Neural progenitor cell (in vitro differentiated cells): ENCODE results near the gene DCST2. TPM values are rescaled to one million over a fixed set of nuclear protein-coding genes. Genes with fewer than 3 reads are reported as not detected.

Experiments used
- DNase-seq: peaks from one replicate; pipeline ENCODE4 v3.0.0-alpha.2; 2016; ENCODE audit warnings: low spot score
- H2AFZ ChIP-seq: fragments of 200-600 bp; sonication (generic); replicated peaks from 2 replicates; pipeline ENCODE4 v1.6.1; 2016; ENCODE audit warnings: antibody characterized with exemption
- H3F3A ChIP-seq: fragments of 200-600 bp; sonication (generic); 2 replicates; pipeline ENCODE4 v1.6.1; 2016; ENCODE audit warnings: antibody characterized with exemption, low read depth
- H3K27ac ChIP-seq: fragments of 200-600 bp; sonication (generic); 2 replicates; pipeline ENCODE4 v1.5.1; 2016; ENCODE audit warnings: mild to moderate bottlenecking
- H3K27me3 ChIP-seq: fragments of 200-600 bp; sonication (generic); 2 replicates; pipeline ENCODE4 v1.6.1; 2016; ENCODE audit warnings: mild to moderate bottlenecking, moderate library complexity
- H3K36me3 ChIP-seq: fragments of 200-600 bp; sonication (generic); 2 replicates; pipeline ENCODE4 v1.5.1; 2016
- H3K4me1 ChIP-seq: fragments of 200-600 bp; sonication (generic); 2 replicates; pipeline ENCODE4 v1.6.1; 2016; ENCODE audit warnings: mixed run types
- H3K4me2 ChIP-seq: fragments of 200-600 bp; sonication (generic); 2 replicates; pipeline ENCODE4 v1.6.1; 2016
- H3K4me3 ChIP-seq: fragments of 200-600 bp; sonication (generic); 2 replicates; pipeline ENCODE4 v1.5.1; 2016
- H3K79me2 ChIP-seq: fragments of 200-600 bp; sonication (generic); 2 replicates; pipeline ENCODE4 v1.6.1; 2016; ENCODE audit warnings: low read depth
- H3K9ac ChIP-seq: fragments of 200-600 bp; sonication (generic); 2 replicates; pipeline ENCODE4 v1.6.1; 2016
- H3K9me3 ChIP-seq: fragments of 200-600 bp; sonication (generic); 2 replicates; pipeline ENCODE4 v1.5.1; 2016; ENCODE audit warnings: low read depth
- H4K20me1 ChIP-seq: fragments of 200-600 bp; sonication (generic); 2 replicates; pipeline ENCODE4 v1.6.1; 2016; ENCODE audit warnings: low read depth
- H3K27ac Mint-ChIP-seq: 3 replicates; pipeline ENCODE4 v1.8.0; 2021; ENCODE audit warnings: mixed read lengths
- H3K27me3 Mint-ChIP-seq: 2 replicates; pipeline ENCODE4 v1.8.0; 2022; ENCODE audit warnings: low read depth, mild to moderate bottlenecking, inconsistent platforms, moderate library complexity, mixed read lengths; ENCODE audit not compliant: insufficient read depth
- H3K36me3 Mint-ChIP-seq: 3 replicates; pipeline ENCODE4 v1.8.0; 2021; ENCODE audit warnings: mixed read lengths
- H3K4me1 Mint-ChIP-seq: 3 replicates; pipeline ENCODE4 v1.8.0; 2021; ENCODE audit warnings: mixed read lengths
- H3K4me3 Mint-ChIP-seq: 3 replicates; pipeline ENCODE4 v1.8.0; 2021; ENCODE audit warnings: mild to moderate bottlenecking, moderate library complexity, mixed read lengths
- H3K9me3 Mint-ChIP-seq: 3 replicates; pipeline ENCODE4 v1.8.0; 2020; ENCODE audit warnings: mixed read lengths
- EZH2 ChIP-seq: fragments of 200-600 bp; sonication (generic); IDR thresholded peaks from 2 replicates; pipeline ENCODE4 v1.6.1; 2017; ENCODE audit warnings: antibody characterized with exemption, mild to moderate bottlenecking, moderate library complexity
- EZH2phosphoT487 ChIP-seq: fragments of 200-600 bp; sonication (generic); IDR thresholded peaks from 2 replicates; pipeline ENCODE4 v1.6.1; 2017; ENCODE audit warnings: antibody characterized with exemption
- total RNA-seq: library from RNA; depleted of rRNA; stranded (reverse); fragments of >200 nt; gene quantifications from 2 replicates; pipeline ENCODE4 v1.2.3, GENCODE V29; 2015; ENCODE audit warnings: low replicate concordance
- TF ChIP-seq, protein P1 (sequence below): fragments of 200-600 bp; sonication (generic); IDR thresholded peaks from 2 replicates; pipeline ENCODE4 v1.5.1; 2017; ENCODE audit warnings: antibody characterized with exemption, mild to moderate bottlenecking

The DCST2 gene
- total RNA-seq, 1 donor from 2014 or later, result 1.8 TPM

DNA sequence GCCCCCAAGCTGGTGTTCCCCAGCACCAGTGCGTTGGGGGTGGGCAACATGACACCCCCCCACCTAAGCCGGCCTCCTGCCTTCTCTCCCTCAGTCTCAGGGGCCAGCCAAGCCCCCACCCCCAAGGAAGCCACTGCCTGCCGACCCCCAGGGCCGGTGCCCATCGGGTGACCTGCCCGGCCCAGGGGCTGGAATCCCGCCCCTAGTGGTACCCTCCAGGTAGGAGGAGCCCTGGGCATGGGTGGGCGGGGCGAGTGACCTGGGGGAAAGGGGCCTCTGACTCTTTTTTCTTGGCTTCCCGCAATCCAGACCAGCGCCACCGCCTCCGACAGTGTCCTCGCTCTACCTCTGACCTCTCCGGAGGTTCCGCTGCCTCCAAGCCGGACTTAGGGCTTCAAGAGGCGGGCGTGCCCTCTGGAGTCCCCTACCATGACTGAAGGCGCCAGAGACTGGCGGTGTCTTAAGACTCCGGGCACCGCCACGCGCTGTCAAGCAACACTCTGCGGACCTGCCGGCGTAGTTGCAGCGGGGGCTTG lies 28.6 kb upstream of the DCST2 start:
- Histone ChIP-seq H3K4me1 (peaks cover 21% of the 10 kb centered on the region), H3K79me2 (peaks cover 13% of the 10 kb centered on the region), H3K9me3 (no peaks in the 10 kb centered on the region), H2AFZ (peak overlapping the region; percentile 58), H3K36me3 (no peaks in the 10 kb centered on the region), H3K4me3 (peak overlapping the region; percentile 93), H3F3A (peaks cover 30% of the 10 kb centered on the region), H3K27ac (no peak overlapping the region), H4K20me1 (peaks cover 27% of the 10 kb centered on the region), H3K4me2 (peak overlapping the region; percentile 94), H3K27me3 (peaks cover 7% of the 10 kb centered on the region), H3K9ac (no peak overlapping the region)
- H3K36me3 Mint-ChIP-seq, result peaks cover 9% of the 10 kb centered on the region
- peaks cover 2% of the 10 kb centered on the region for H3K9me3 Mint-ChIP-seq
- no peak for TF ChIP-seq EZH2phosphoT487
- TF ChIP-seq, protein P1, sequence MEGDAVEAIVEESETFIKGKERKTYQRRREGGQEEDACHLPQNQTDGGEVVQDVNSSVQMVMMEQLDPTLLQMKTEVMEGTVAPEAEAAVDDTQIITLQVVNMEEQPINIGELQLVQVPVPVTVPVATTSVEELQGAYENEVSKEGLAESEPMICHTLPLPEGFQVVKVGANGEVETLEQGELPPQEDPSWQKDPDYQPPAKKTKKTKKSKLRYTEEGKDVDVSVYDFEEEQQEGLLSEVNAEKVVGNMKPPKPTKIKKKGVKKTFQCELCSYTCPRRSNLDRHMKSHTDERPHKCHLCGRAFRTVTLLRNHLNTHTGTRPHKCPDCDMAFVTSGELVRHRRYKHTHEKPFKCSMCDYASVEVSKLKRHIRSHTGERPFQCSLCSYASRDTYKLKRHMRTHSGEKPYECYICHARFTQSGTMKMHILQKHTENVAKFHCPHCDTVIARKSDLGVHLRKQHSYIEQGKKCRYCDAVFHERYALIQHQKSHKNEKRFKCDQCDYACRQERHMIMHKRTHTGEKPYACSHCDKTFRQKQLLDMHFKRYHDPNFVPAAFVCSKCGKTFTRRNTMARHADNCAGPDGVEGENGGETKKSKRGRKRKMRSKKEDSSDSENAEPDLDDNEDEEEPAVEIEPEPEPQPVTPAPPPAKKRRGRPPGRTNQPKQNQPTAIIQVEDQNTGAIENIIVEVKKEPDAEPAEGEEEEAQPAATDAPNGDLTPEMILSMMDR, result peak; percentile 27
- TF ChIP-seq EZH2, result no peak
- H3K27me3 Mint-ChIP-seq, result peaks cover 10% of the 10 kb centered on the region
- H3K4me3 Mint-ChIP-seq, result peak overlapping the region; percentile 87
- H3K27ac Mint-ChIP-seq, result peak overlapping the region; percentile 76
- peak; percentile 85 for DNase-seq
- peaks cover 36% of the 10 kb centered on the region for H3K4me1 Mint-ChIP-seq

GRCh38 chr1:155061381-155062150 lies 28.0 kb upstream of the DCST2 start:
- H3K4me3 Mint-ChIP-seq, result peak overlapping the region; percentile 77
- H3K9me3 Mint-ChIP-seq, result peaks cover 2% of the 10 kb centered on the region
- H3K4me2 ChIP-seq, result peak overlapping the region; percentile 94
- no peak overlapping the region for H2AFZ ChIP-seq
- peaks cover 30% of the 10 kb centered on the region for H3F3A ChIP-seq
- H3K4me3 ChIP-seq, result peak overlapping the region; percentile 93
- H4K20me1 ChIP-seq, result peaks cover 23% of the 10 kb centered on the region
- H3K4me1 ChIP-seq, result peaks cover 21% of the 10 kb centered on the region
- peaks cover 4% of the 10 kb centered on the region for H3K36me3 Mint-ChIP-seq
- peak; percentile 82 for DNase-seq
- peaks cover 7% of the 10 kb centered on the region for H3K27me3 ChIP-seq
- no peaks in the 10 kb centered on the region for H3K9me3 ChIP-seq
- H3K27ac Mint-ChIP-seq, result no peak overlapping the region
- peaks cover 8% of the 10 kb centered on the region for H3K27me3 Mint-ChIP-seq
- no peak overlapping the region for H3K9ac ChIP-seq
- H3K79me2 ChIP-seq, result peaks cover 13% of the 10 kb centered on the region
- no peak for TF ChIP-seq EZH2phosphoT487
- TF ChIP-seq, protein P1, result peak; percentile 92
- peaks cover 33% of the 10 kb centered on the region for H3K4me1 Mint-ChIP-seq
- no peaks in the 10 kb centered on the region for H3K36me3 ChIP-seq
- no peak overlapping the region for H3K27ac ChIP-seq

DNA sequence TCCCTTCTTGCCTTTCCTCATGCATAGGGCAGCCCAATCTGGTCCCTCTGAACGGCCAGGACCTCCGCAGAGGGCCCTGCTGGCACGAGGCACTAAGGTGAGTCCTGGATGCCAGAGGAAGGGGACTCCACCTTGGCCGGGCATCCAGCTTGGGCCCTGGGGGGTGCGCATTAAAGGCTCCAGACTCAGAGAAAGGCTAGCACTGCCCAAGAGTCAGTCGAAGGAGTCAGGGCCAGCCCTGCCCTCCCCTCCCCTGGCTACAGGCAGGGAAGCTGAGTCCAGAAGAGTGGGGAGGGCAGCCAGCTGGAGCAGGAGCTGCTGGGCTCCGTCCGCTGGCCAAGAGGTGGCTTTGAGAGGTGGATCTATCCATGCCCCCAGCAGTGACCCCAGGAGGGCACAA lies 27.2 kb upstream of the DCST2 start:
- no peak overlapping the region for H3K9ac ChIP-seq
- no peak overlapping the region for H2AFZ ChIP-seq
- peaks cover 30% of the 10 kb centered on the region for H3F3A ChIP-seq
- H3K9me3 ChIP-seq, result no peaks in the 10 kb centered on the region
- H3K27ac ChIP-seq, result no peak overlapping the region
- no peak for DNase-seq
- TF ChIP-seq, protein P1, result no peak
- no peak for TF ChIP-seq EZH2
- H3K4me3 ChIP-seq, result no peak overlapping the region
- H3K79me2 ChIP-seq, result peaks cover 13% of the 10 kb centered on the region
- H3K4me1 ChIP-seq, result peaks cover 21% of the 10 kb centered on the region
- Mint-ChIP-seq H3K9me3 (peaks cover 2% of the 10 kb centered on the region), H3K36me3 (no peaks in the 10 kb centered on the region), H3K4me1 (peaks cover 27% of the 10 kb centered on the region), H3K27ac (no peak overlapping the region), H3K27me3 (peaks cover 7% of the 10 kb centered on the region), H3K4me3 (no peak overlapping the region)
- peaks cover 7% of the 10 kb centered on the region for H3K27me3 ChIP-seq
- H3K4me2 ChIP-seq, result no peak overlapping the region
- peaks cover 22% of the 10 kb centered on the region for H4K20me1 ChIP-seq
- H3K36me3 ChIP-seq, result no peaks in the 10 kb centered on the region
